OCI-LY1 (cell line): Measurements from ENCODE around the gene NEURL1.

Experiments used
- CTCF ChIP-seq: fragments of 200-600 bp; sonication (generic), shearing (Covaris generic); IDR thresholded peaks from 2 replicates; pipeline ENCODE4 v1.5.1; 2017; ENCODE audit warnings: mild to moderate bottlenecking, antibody characterized with exemption, low read length, moderate library complexity, mixed read lengths
- EZH2 ChIP-seq: fragments of 200-600 bp; sonication (generic), shearing (Covaris generic); IDR thresholded peaks from 2 replicates; pipeline ENCODE4 v1.8.0; 2017; ENCODE audit warnings: borderline replicate concordance, mixed run types, mild to moderate bottlenecking, antibody characterized with exemption, low read length, moderate library complexity, mixed read lengths

- TF ChIP-seq CTCF (no peak), EZH2 (no peak)
Measured at GRCh38 chr10:103454026-103454425, 39.5 kb upstream of the NEURL1 start.
